Ishikawa (cell line): ENCODE data around the gene GTF2F1.

Experiments
- CEBPB ChIP-seq: IDR thresholded peaks from 2 replicates; pipeline ENCODE4 v1.6.1; 2012
- CREB1 ChIP-seq: IDR thresholded peaks from 2 replicates; pipeline ENCODE4 v1.6.1; 2012; ENCODE audit warnings: low read depth
- EGR1 ChIP-seq: IDR thresholded peaks from 2 replicates; pipeline ENCODE4 v1.6.1; 2012
- EP300 ChIP-seq: IDR thresholded peaks from 2 replicates; pipeline ENCODE4 v1.6.1; 2012; ENCODE audit warnings: borderline replicate concordance
- FOXM1 ChIP-seq: IDR thresholded peaks from 2 replicates; pipeline ENCODE4 v1.6.1; 2012; ENCODE audit warnings: low read depth, borderline replicate concordance
- MAX ChIP-seq: IDR thresholded peaks from 2 replicates; pipeline ENCODE4 v1.6.1; 2012
- NFIC ChIP-seq: IDR thresholded peaks from 2 replicates; pipeline ENCODE4 v1.6.1; 2012
- RAD21 ChIP-seq: IDR thresholded peaks from 2 replicates; pipeline ENCODE4 v1.6.1; 2012; ENCODE audit warnings: low read depth
- REST ChIP-seq: IDR thresholded peaks from 2 replicates; pipeline ENCODE4 v1.6.1; 2012; ENCODE audit warnings: low read depth, mild to moderate bottlenecking
- TAF1 ChIP-seq: IDR thresholded peaks from 2 replicates; pipeline ENCODE4 v1.6.1; 2012; ENCODE audit warnings: low read depth, mild to moderate bottlenecking
- TCF12 ChIP-seq: IDR thresholded peaks from 2 replicates; pipeline ENCODE4 v1.6.1; 2012; ENCODE audit warnings: low read depth
- TEAD4 ChIP-seq: IDR thresholded peaks from 2 replicates; pipeline ENCODE4 v1.6.1; 2012
- USF1 ChIP-seq: IDR thresholded peaks from 2 replicates; pipeline ENCODE4 v1.6.1; 2012
- YY1 ChIP-seq: IDR thresholded peaks from 2 replicates; pipeline ENCODE4 v1.6.1; 2012; ENCODE audit warnings: low read depth
- ZBTB7A ChIP-seq: IDR thresholded peaks from 2 replicates; pipeline ENCODE4 v1.6.1; 2012; ENCODE audit warnings: low read depth

The GTF2F1 gene

GRCh38 chr19:6364353-6364752 lies 28.6 kb downstream of the GTF2F1 start:
- TF ChIP-seq ZBTB7A (no peak), YY1 (no peak), TCF12 (no peak), TAF1 (no peak), NFIC (no peak), RAD21 (no peak), TEAD4 (no peak), CEBPB (no peak), MAX (no peak), EP300 (no peak), CREB1 (no peak), REST (no peak), USF1 (no peak), FOXM1 (no peak), EGR1 (no peak)

GRCh38 chr19:6362351-6362801 lies 30.6 kb downstream of the GTF2F1 start:
- TF ChIP-seq CREB1 = no peak
- no peak for TF ChIP-seq MAX
- no peak for TF ChIP-seq USF1
- no peak for TF ChIP-seq NFIC
- TF ChIP-seq CEBPB = no peak
- TF ChIP-seq YY1 = no peak
- TF ChIP-seq TCF12 = no peak
- TF ChIP-seq RAD21 = no peak
- TF ChIP-seq REST = no peak
- no peak for TF ChIP-seq TAF1

- TF ChIP-seq TAF1 (no peak), TCF12 (no peak), YY1 (no peak), FOXM1 (no peak), NFIC (no peak), CEBPB (no peak), EGR1 (no peak), EP300 (no peak), MAX (no peak), ZBTB7A (no peak), CREB1 (no peak), REST (no peak), USF1 (no peak), RAD21 (no peak)
Observed at GRCh38 chr19:6362027-6362350, 31.0 kb downstream of the GTF2F1 start.
